ENCODE results near the gene TMED1.

DNA sequence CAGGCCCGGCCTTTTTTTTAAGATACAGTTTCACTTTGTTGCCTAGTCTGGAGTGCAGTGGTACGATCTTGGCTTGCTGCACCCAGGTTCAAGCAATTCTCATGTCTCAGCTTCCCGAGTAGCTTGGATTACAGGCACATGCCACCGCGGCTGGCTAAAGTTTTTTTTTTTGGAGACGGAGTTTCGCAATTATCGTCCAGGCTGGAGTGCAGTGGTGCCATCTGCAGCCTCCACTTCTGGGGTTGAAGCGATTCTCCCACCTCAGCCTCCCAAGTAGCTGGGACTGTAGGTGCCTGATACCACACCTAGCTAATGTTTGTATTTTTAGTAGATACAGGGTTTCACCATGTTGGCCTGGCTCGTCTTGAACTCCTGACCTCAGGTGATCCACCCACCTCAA lies 30.5 kb upstream of the TMED1 start:
- TF ChIP-seq, protein P1, sequence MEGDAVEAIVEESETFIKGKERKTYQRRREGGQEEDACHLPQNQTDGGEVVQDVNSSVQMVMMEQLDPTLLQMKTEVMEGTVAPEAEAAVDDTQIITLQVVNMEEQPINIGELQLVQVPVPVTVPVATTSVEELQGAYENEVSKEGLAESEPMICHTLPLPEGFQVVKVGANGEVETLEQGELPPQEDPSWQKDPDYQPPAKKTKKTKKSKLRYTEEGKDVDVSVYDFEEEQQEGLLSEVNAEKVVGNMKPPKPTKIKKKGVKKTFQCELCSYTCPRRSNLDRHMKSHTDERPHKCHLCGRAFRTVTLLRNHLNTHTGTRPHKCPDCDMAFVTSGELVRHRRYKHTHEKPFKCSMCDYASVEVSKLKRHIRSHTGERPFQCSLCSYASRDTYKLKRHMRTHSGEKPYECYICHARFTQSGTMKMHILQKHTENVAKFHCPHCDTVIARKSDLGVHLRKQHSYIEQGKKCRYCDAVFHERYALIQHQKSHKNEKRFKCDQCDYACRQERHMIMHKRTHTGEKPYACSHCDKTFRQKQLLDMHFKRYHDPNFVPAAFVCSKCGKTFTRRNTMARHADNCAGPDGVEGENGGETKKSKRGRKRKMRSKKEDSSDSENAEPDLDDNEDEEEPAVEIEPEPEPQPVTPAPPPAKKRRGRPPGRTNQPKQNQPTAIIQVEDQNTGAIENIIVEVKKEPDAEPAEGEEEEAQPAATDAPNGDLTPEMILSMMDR (IDR thresholded peaks at IDR 0.05), result no peak
- no peak for TF ChIP-seq POLR2A (IDR thresholded peaks at IDR 0.05)

All from heart left ventricle (tissue), 13 donors.